ENCODE measurements around the gene PDE9A. TPM values are rescaled to one million over a fixed set of nuclear protein-coding genes. Genes with fewer than 3 reads are reported as not detected.

The PDE9A gene
- total RNA-seq, 2 donors from 2014 or later, result 3.0 to 6.0 TPM

DNA sequence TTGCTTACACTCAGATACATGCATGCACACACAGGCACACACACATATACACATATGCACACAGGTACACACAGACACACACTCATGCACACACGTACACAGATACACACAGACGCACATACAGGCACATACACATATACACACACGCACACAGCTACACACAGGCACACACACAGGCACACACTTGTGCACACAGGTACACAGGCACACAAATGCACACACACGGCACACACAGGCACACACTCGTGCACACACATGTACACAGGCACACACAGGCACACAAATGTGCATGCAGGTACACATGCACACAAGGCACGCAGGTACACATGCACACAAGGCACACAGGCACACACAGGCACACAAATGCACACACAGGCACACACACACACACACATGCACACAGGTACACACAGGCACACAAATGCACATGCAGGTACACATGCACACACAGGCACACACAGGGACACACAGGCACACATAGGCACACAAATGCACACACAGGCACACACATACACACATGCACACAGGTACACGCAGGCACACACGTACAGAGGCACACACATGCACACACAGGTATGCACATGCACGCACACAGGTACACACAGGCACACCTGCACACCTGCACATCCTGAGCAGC is 115.9 kb downstream of the PDE9A start:
- ATAC-seq, result no peak
- intact Hi-C loops (cut with DNase I), result no loop called here
- no peak for DNase-seq

- intact Hi-C loops (cut with DNase I), result no loop called here
- DNase-seq (no peak), ATAC-seq (no peak)
Observed at GRCh38 chr21:42769820-42770716, 116.6 kb downstream of the PDE9A start.

GRCh38 chr21:42770717-42771502 is 117.5 kb downstream of the PDE9A start:
- DNase-seq, result no peak
- no peak for ATAC-seq
- intact Hi-C loops (cut with DNase I), result no loop called here

GRCh38 chr21:42771503-42771805 is 118.0 kb downstream of the PDE9A start:
- DNase-seq (no peak), ATAC-seq (no peak)
- intact Hi-C loops (cut with DNase I), result no loop called here

GRCh38 chr21:42775123-42775522 is 121.7 kb downstream of the PDE9A start:
- intact Hi-C loops (cut with DNase I), result no loop called here
- DNase-seq, result no peak
- no peak for ATAC-seq

GRCh38 chr21:42775891-42776290 is 122.5 kb downstream of the PDE9A start:
- intact Hi-C loops (cut with DNase I), result no loop called here
- ATAC-seq (no peak), DNase-seq (no peak)

DNA sequence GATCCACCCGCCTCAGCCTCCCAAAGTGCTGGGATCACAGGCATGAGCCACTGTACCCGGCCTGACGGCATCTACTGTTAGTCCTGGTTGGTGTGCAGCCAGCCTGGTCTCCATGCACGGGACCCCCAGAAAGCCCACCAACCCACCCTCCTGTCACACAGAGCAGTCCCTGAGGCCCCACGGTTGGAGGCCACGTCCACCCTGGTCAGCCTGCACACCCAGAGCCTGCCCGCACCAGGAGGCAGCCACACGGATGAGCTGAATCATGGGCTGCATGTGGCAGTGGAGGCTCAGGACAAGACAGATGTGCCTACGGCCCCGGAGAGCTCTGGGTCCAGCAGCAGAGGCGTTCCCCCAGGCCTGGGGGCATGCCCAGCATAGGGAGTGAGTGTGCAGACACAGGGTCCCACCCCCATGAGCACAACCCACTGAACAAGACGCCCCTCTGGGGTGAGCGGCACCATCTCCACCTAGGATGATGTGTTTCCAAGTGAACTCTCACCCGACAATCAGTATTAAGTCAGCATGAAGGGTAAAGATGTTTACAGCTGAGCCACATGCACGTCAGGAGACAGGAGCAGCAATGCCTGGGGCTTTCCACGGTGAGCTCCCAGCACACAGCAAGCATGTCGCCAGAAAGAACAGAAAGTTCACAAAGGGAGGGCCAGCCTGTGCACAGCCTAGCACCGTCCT is 123.8 kb downstream of the PDE9A start:
- intact Hi-C loops (cut with DNase I), result no loop called here
- ATAC-seq, result no peak
- no peak for DNase-seq

GRCh38 chr21:42777757-42778344 is 124.4 kb downstream of the PDE9A start:
- no peak for ATAC-seq
- no peak for DNase-seq
- intact Hi-C loops (cut with DNase I), result no loop called here

DNA sequence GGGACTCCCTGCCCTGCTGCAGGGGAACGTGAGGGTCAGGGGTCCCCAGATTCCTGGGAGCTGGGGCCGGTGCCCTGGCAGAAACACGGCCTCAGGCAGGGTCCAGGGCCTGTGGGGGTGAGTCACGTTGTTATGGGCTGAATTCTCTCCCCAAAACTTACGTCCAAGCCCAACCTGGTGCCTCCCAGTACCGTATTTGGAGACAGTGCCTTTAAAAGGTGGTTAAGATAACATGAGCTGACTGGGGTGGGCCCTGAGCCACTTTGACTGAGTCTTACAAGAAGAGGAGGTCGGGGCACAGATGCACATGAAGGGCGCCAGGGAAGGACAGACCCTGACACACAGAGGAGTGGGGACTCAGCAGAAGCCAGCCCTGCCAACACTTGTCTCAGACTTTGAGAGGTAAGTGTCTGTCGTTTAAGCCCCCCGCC is 126.0 kb downstream of the PDE9A start:
- ATAC-seq (no peak), DNase-seq (no peak)
- intact Hi-C loops (cut with DNase I), result no loop called here

GRCh38 chr21:42780617-42781016 is 127.2 kb downstream of the PDE9A start:
- ATAC-seq (no peak), DNase-seq (no peak)
- intact Hi-C loops (cut with DNase I), result no loop called here

DNA sequence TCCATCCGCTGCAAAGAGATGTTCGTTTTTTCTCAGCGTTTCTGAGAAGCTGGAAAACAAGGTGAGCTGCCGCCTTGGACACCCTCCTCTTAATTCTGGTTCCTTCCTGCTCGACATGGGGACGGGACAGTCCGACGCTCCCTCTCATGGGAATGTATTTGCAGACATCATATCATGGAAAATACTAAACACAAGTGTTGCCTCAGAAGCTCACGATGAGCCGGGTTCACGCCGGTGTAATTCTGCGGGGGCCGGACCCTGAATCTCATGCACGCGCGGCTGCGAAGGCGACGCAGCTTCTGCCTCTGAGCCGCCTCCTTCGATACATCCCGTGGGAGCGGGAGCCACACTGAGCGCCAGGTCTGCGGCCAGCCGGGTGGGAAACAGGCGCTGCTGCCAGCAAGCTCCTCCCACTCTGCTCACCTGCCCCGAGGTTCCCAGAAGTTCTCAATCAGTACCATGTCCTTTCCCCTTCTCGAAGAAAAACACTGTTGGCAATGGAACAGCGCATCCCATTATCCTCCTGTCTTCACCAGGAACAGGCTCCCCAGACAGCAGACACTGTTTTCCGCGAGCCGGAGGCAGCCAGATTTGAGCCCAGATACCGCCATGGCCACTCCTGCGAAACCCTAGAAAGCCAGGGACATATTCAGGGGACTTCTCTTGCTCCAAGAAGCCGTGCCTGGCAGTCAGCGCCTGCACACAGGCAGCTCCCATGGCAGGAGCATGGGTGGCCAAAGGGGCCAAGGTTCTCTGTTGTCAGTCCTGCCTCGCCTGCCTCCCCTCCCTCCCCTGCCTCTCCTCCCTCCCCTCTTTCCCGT is 127.9 kb downstream of the PDE9A start:
- ATAC-seq, result no peak

DNA sequence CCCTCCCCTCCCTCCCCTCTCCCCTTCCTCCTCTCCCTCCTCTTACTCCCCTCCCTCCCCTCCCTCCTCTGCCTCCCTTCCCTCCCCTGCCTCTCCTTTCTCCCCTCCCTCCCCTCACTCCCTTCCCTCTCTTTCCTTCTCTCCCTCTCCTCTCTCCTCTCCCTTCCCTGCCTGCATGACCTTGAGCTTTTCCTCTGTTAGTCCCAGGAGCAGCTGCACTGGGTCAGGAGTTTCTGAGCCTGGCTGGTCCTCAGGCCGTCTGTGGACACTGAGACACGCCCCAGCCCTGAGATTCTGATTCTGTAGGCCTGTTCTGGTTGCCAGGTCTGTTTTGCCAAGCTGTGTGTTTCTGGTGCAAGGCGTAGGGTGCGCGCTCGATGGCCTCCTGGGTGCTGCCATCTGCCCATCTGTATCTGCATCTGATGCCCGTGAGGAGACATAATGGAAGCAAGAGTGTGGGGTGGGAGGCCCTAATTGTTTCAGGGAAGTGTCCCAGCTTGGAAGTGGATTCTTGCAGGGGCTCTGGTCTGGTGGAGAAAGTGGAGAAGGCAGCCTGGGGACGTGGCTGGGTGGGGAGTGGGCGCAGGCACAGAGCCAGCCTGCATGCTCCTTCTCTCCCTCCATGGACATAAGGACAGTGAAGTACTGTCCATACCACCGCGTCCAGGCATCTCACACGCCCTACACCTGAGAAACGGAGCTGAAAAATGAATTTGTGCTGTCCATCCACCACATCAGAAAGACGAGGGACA is 128.7 kb downstream of the PDE9A start:
- ATAC-seq (peak in 1 of 2 donors; percentile 6), DNase-seq (no peak)
- intact Hi-C loops (cut with DNase I), result no loop called here

More for the DNA sequence above, 127.9 kb downstream of the PDE9A start:
- intact Hi-C loops (cut with DNase I), result no loop called here
- DNase-seq, result peak; percentile 31

DNA sequence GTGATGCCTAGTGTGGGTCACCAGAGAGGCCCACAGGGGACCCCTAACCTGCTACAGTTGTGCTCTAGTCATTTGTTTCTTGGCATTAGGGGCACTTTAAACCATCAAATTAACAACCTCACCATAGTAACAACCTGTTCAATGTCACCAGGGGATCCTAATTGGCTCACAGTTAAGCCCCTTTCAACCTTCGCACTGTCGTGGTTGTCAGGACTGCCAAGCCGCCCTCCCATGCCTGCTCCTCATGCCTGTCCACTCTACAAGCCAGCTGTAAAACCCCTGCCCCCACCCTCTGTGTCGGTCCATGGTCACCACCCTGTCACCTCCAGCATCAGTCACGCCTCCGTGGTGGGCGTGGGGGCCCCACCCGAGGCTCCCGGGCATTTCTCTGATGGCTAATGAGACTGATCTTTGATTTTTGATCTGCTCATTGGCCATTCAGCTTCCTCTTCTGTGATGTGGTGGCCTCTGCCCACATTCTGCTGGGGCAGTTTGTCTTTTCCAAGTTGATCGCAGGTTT is 129.4 kb downstream of the PDE9A start:
- intact Hi-C loops (cut with DNase I), result no loop called here
- DNase-seq (no peak), ATAC-seq (no peak)

GRCh38 chr21:42784276-42784675 is 130.9 kb downstream of the PDE9A start:
- ATAC-seq (peak; percentile 17 to 47), DNase-seq (peak; percentile 46)
- intact Hi-C loops (cut with DNase I), result no loop called here

DNA sequence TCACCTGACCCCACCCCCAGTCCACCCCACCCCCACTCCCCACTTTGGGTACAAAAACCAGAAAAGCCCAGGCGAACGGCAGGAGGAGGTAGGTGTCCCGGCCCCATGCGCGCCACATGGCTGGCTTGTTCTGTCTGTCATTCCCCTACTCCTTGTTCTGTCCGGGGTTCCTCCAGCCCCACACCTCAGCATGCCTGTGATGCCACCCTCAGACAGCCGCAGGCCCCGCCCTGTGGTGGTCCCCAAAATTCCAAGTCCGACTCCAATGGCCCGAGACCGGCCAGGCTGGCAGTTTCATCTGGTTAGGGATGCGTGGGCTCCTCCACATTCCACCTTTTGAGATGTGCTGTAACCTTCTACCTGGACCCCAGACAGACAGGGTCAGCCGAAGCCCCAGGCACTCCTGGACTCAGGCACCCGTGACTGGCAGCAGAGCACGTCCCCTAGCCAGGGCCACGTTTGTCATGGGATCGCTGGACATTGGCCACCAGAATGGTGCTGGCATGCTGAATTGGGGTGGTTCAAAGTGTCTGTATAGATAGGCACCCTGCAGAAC is 131.6 kb downstream of the PDE9A start:
- ATAC-seq, result no peak
- intact Hi-C loops (cut with DNase I), result no loop called here
- no peak for DNase-seq

GRCh38 chr21:42785666-42786427 is 132.4 kb downstream of the PDE9A start:
- DNase-seq, result no peak
- ATAC-seq, result no peak
- intact Hi-C loops (cut with DNase I), result no loop called here

Measured in left cardiac atrium (tissue), 4 donors.